K562 (cell line): ENCODE results near the gene SBDS. TPM values are rescaled to one million over a fixed set of nuclear protein-coding genes. Genes with fewer than 3 reads are reported as not detected.

Experiments
- ARID4B ChIP-seq: sonication (generic); formaldehyde crosslinking; IDR thresholded peaks from 2 replicates; pipeline ENCODE4 v1.8.0; 2022; ENCODE audit warnings: mild to moderate bottlenecking, missing genetic modification reagents
- GMEB1 ChIP-seq: fragments of 250-450 bp; sonication (Bioruptor Pico); IDR thresholded peaks from 2 replicates; pipeline ENCODE4 v1.4.0; 2020; ENCODE audit warnings: mild to moderate bottlenecking
- HCFC1 ChIP-seq: IDR thresholded peaks from 2 replicates; pipeline ENCODE4 v1.6.1; 2012; ENCODE audit warnings: low read depth, low read length, improper control_type of control experiment
- MNT ChIP-seq, 2 experiments: fragments of 450-650 bp; conservative IDR thresholded peaks; 2 replicates each; pipeline ENCODE4 v1.6.1; 2017; ENCODE audit warnings: mild to moderate bottlenecking in 2 of 2, moderate library complexity in 2 of 2
- MXD1 ChIP-seq: fragments of 250-450 bp; sonication (Bioruptor Pico); IDR thresholded peaks from 2 replicates; pipeline ENCODE4 v1.8.0; 2021; ENCODE audit warnings: borderline replicate concordance, mild to moderate bottlenecking, moderate library complexity; ENCODE audit not compliant: poor library complexity, severe bottlenecking
- POLR2A ChIP-seq: fragments of 450-650 bp; conservative IDR thresholded peaks from 2 replicates; pipeline ENCODE4 v1.6.1; 2016
- SMAD4 ChIP-seq: fragments of 250-450 bp; sonication (Bioruptor Pico); conservative IDR thresholded peaks from 2 replicates; pipeline ENCODE4 v1.8.0; 2021; ENCODE audit warnings: inconsistent platforms, mild to moderate bottlenecking, moderate library complexity
- TAF1 ChIP-seq: IDR thresholded peaks from 2 replicates; pipeline ENCODE4 v1.6.1; 2011; ENCODE audit warnings: mild to moderate bottlenecking, low read length, moderate library complexity; ENCODE audit not compliant: insufficient read depth, control insufficient read depth, severe bottlenecking; ENCODE audit errors: extremely low read depth
- TAF9B ChIP-seq: fragments of 450-650 bp; IDR thresholded peaks from 2 replicates; pipeline ENCODE4 v1.6.1; 2018; ENCODE audit warnings: mild to moderate bottlenecking; ENCODE audit not compliant: partially characterized antibody
- THAP12 ChIP-seq: fragments of 250-450 bp; sonication (Bioruptor Pico); IDR thresholded peaks from 2 replicates; pipeline ENCODE4 v1.9.0; 2021; ENCODE audit warnings: mild to moderate bottlenecking, inconsistent platforms
- VEZF1 ChIP-seq: fragments of 200-800 bp; sonication (Bioruptor generic); IDR thresholded peaks from 2 replicates; pipeline ENCODE4 v1.6.1; 2017; ENCODE audit warnings: missing genetic modification characterization, missing compliant biosample characterization
- ZBTB7A ChIP-seq: IDR thresholded peaks from 2 replicates; pipeline ENCODE4 v1.6.1; 2011; ENCODE audit warnings: low read depth, mild to moderate bottlenecking, low read length, moderate library complexity, borderline replicate concordance; ENCODE audit not compliant: control insufficient read depth
- polyA plus RNA-seq, 8 experiments: library from polyadenylated mRNA; depleted of rRNA in 4 of 8; stranded (reverse) in 5 of 8; unstranded in 3 of 8; fragments of >200 nt; fragmentation: Nextera tagmentation in 2 of 8; fragmentation: Illumina TruSeq in 1 of 8; extraction: Ambion mirVana in 2 of 8; extraction: Trizol in 1 of 8; gene quantifications; 2 replicates each; pipeline versions ENCODE4 v1.2.1 to v1.2.3, GENCODE V29; 2011 to 2014; ENCODE audit warnings: inconsistent platforms in 1 of 8, missing spikeins in 1 of 8
- total RNA-seq, 7 experiments: library from RNA; depleted of rRNA in 6 of 7; stranded (reverse); fragments of >200 nt in 6 of 7; fragmentation: Illumina TruSeq in 2 of 7; extraction: Trizol in 2 of 7; gene quantifications; 2 replicates each; pipeline versions ENCODE4 v1.2.1 to v1.2.3, GENCODE V29; 2011 to 2021; ENCODE audit warnings: low replicate concordance in 1 of 7

SBDS gene
- total and polyA plus RNA-seq, 9 of the 15 experiments (the other 6 are each of a cell fraction or from before 2014, with no cell fraction given), result 105 to 174 (median 117) TPM

GRCh38 chr7:66996444-66997191 lies 1.2 kb upstream of the SBDS start, which contains the start of gene TYW1 (continued):
- TF ChIP-seq VEZF1 (CRISPR knock-in tag) (peak; percentile 66), MNT (conservative IDR thresholded peaks at IDR 0.05) (peak; percentile 67 to 85), POLR2A (peak; percentile 97), GMEB1 (CRISPR knock-in tag) (0 out of 2 replicates have a peak, but pooled peaks have one; percentile 29), TAF9B (peak; percentile 72), TAF1 (peak; percentile 88), SMAD4 (CRISPR knock-in tag) (0 out of 2 replicates have a peak, but pooled peaks have one; percentile 38), THAP12 (CRISPR knock-in tag) (peak; percentile 88), MXD1 (peak; percentile 64), HCFC1 (peak; percentile 65), ZBTB7A (0 out of 2 replicates have a peak, but pooled peaks have one; percentile 26), ARID4B (CRISPR knock-in tag) (peak; percentile 49; the same call in 1 of the 2 replicates)
